GM18511 (cell line): ENCODE results near the gene TRABD2A.
"Not testable (repeated sequence)": the region's sequence is repeated elsewhere in the genome, so short reads cannot be mapped to it uniquely, and the experiment has no call there.

Experiments
- ATAC-seq: cut with Tn5 transposase; IDR thresholded peaks from one replicate; pipeline ENCODE4 v1.9.1; 2021; ENCODE audit warnings: mild to moderate bottlenecking, moderate library complexity; ENCODE audit not compliant: unreplicated experiment

TRABD2A gene, protein sequence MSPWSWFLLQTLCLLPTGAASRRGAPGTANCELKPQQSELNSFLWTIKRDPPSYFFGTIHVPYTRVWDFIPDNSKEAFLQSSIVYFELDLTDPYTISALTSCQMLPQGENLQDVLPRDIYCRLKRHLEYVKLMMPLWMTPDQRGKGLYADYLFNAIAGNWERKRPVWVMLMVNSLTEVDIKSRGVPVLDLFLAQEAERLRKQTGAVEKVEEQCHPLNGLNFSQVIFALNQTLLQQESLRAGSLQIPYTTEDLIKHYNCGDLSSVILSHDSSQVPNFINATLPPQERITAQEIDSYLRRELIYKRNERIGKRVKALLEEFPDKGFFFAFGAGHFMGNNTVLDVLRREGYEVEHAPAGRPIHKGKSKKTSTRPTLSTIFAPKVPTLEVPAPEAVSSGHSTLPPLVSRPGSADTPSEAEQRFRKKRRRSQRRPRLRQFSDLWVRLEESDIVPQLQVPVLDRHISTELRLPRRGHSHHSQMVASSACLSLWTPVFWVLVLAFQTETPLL

DNA sequence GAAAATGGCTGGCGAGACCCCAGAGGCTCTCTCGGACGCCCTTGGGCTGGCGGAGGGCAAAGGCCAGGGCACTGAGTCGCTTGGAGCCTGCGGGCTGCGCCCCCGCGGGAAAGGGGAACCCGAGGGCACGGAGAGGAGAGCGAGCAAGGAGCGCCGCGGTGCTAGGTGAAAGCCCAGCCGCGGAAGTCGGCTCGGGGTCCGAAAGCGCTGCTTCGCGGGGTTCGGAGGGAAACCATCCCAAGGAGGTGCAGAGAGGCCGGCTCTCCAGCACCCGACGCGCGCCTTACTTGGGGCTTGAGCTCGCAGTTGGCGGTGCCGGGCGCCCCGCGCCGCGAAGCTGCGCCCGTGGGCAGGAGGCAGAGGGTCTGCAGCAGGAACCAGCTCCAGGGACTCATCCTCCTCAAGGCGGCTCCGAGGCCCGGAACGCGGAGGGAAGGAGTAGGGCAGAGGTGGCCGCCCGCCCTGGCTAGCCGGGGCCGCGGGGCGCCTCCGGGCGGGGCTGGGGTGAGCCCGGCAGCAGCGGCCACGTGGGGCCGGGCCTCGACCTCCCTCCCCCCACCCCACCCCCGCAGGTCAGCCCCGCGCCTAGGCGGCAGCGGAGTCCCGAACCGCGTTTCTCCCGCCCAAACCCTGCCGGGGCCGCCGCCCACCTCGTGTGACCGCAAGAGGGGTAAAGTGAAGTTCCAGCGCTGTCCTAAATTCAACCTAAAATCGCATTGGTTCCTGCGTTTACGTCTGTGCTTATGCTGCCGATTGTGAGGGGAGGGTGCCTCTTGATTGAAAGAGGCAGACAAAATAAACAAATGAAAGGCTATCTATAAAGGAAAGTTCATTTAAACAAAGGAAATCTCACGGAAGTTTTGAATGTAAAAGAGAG lies at the start of gene TRABD2A:
Gene TRABD2A (minus strand): TSS at position 440 of the 877 bp plus-strand sequence. CDS start 45 bp downstream, at position 395.
- ATAC-seq: peak; percentile 20

DNA sequence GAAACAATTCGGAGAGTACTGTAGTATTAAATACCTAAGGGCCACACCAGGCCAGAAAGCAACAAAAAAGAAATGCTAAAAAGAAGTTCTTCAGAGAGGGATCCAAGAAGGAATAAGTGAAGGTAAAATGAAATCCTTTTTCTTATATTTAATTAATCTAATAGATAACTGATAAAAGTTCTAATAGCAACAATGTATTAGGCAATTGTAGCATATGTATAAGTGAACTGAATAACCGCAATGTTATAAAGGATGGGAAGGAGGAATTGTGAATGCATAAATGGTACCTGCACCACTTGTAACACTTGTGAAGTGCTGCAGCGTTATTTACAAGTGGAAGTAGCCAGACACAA lies 46.4 kb upstream of the TRABD2A start:
- ATAC-seq: no peak

DNA sequence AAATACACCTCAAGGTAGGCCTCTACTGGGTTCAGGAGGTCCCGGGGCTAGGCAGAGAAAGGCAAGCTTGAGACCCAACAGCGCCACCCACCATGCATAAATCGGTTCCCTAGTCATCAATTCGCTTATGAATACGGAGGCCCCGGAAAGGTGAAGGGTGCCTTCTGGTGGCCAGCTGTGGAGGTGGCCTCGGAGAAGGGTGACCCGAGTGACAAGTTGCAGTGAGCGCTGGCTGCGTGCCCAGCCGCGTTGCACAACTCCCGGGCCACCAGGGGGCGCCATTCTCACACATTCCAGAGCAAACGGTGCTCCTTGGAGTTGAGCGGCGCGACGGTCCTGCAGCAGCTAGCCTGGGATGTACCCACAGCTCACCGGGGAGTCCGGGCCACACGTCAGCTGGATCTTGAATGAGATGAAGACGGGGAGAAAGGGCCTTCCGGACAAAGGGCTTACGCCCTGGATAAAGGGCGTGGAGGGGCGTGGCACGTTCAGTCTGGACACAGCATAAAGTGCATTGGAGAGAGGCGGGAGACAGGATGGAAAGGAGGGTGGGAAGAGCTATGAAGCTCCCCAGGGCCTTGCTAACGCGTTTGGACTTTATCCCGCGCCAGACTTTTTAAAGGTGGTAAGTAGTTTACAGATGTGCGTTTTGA lies 45.0 kb upstream of the TRABD2A start:
- ATAC-seq: peak; percentile 76

DNA sequence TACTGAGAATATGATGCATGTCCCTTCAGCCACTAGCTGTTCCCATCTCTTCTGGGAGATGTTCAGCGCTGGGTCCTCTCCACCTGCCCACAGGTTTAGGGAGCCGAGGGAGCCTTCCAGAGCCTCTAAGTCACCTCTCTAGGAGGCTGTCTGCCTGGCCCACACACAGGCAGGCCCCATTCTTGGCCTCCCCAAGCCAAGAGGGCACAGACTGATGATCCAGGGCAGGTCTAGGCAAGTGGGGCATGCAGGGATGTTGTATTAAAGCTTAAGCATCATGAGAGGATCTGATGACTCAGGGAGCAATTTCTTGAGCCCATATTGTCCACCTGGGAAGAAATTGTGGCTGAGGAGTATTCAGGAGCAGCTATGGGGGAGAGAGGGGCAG lies 44.4 kb upstream of the TRABD2A start:
- peak; percentile 13 for ATAC-seq

DNA sequence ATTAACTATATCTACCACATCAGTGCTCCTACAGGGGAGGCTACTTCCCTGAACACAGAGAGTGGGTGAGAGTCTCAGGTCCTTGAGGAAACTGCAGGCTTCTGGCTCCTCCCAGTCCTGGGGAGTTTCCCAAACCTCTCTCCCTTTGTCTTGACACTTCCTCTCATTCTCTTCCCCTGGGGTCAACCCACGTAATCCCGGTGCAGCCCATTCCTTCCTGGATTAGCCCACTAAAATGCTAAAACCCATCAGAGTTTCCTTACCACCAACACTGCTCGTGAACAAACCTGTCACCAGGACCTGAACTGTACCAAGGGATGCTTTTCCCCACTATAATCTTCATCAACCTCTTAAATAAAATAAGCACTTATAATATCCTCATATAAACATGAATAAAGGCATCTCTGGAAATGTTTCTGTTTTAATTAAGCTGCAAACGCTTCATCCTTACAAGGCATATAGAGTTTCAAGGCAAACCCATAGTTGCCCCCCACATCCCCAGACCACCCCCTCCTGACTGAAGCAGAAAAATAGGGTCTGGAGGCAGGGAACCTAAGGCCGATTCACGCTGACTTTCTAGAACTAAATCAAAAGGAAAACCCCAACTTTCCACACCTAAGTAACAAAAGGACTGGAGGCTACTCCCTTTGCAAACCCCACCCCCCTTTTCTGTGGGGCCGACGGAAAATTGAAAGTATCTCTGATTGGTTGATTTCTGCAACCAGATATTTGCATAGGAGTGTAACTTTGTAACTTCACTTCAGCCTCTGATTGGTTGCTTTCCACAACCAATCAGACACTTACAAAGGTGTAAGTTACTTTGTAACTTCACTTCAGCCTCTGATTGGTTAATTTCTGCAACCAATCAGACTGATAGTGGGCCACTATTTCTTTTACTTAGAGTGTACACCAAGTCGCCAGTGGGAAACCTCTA lies 43.6 kb upstream of the TRABD2A start:
- peak; percentile 38 for ATAC-seq

DNA sequence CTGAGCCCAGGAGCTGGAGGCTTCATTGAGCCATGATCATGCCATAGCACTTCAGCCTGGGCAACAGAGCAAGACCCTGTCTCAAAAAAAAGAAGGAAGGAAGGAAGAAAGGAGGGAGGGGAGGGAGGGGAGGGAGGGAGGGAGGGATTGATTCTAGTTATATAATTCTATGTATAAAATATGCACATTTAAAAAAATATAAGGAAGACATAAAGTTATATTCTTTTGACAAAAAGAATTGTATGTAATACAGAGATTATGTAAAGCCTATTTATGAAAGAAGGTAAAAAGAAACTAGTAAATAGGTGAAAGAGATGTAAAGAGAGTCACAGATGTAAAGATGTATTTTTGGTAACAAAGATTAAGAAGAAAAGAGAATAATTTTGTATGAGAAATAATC lies 42.1 kb upstream of the TRABD2A start:
- no peak for ATAC-seq

DNA sequence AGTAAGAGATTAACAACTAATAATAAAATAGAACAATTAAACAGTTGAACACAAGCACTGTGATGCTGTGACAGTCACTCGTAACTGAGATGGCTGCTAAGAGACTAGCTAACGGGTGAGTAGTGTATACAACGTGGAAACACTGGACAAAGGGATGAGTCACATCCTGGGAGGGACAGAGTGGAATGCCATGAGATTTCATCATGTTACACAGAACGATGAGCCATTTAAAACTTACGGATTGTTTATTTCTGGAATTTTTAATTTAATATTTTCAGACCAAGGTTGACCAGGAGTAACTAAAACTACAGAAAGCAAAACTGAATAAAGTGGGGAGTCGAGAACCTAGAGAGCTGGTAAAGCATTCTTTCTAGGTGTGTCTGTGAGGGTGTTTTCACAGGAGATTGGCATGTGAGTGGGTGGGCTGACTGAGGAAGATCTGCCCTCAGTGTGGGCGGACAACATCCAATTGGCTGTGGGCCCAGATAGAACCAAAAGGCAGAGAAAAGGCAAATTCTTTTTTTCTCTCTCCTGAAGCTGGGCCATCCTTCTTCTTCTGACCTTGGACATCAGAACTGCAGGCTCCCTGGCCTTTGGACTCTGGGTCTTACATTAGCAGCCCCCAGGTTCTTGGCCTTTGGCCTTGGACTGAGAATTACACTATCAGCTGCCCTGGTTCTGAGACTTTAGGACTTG lies 39.1 kb upstream of the TRABD2A start:
- peak; percentile 53 for ATAC-seq

DNA sequence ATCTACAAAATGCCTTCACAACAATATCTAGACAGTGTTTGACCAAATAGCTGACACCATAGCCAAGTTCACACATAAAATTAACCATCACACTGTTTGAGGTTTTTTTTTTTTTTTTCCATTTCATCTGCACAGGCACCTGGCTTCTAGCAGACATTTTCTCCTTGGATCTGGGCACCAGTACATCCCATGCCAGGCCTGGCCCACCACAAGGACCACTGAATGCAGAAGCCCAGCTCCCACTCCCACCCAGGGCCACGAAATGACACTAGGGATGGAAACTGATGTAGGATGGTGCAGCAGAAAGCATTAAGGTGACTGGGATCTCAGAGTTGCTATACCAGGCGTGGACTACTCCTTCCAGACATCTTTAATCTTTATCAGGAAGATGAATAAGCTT lies 37.5 kb upstream of the TRABD2A start:
- ATAC-seq: no peak

DNA sequence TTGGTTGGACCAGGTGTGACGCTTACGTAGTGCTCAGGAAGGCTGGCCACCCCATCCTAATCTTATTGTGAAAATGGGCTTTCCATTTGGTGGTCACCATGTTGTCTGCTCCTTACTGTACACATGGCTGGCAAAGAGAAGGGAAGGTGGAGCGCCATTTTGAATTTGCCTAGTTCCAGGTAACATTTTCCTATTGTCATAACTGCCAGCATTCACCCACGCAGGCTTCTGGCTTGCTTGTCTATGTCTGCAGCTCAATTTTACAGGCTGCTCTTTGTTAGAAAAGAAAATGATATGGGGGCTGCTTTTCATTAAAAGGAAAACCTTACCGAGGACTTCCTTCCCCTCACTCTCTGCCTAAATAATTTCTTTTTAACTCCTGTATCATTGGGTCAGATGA lies 36.9 kb upstream of the TRABD2A start:
- ATAC-seq: not testable (repeated sequence)

DNA sequence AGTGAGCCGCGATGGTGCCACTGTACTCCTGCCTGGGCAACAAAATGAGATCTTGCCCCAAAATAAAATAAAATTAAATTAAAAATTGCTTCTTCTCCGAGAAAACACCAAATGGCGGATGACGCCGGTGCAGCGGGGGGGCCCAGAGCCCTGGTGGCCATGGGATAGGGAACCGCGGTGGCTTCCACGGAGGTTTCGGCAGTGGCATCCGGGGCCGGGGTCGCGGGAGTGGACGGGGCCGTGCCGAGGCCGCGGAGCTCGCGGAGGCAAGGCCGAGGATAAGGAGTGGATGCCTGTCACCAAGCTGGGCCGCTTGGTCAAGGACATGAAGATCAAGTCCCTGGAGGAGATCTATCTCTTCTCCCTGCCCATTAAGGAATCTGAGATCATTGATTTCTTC lies 34.8 kb upstream of the TRABD2A start:
- not testable (repeated sequence) for ATAC-seq

DNA sequence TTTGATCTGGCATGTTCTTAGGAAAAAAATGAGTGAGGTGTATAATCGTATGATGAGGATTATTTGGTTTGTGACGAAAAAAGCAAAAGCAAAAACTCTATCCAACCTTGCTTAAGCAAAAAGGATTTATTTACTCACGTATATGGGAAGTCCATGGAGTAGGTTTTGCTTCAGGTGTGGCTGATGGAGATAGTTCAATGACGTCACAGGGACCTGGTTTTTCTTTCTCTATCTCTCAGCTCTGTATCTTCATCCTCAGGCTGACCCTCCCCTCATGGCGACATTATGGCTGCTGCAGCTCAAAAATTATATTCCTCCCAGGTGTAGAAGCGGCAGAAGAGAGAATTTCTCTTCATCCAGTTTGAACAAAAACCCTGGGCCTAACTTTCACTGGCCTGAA lies 33.5 kb upstream of the TRABD2A start:
- no peak for ATAC-seq

DNA sequence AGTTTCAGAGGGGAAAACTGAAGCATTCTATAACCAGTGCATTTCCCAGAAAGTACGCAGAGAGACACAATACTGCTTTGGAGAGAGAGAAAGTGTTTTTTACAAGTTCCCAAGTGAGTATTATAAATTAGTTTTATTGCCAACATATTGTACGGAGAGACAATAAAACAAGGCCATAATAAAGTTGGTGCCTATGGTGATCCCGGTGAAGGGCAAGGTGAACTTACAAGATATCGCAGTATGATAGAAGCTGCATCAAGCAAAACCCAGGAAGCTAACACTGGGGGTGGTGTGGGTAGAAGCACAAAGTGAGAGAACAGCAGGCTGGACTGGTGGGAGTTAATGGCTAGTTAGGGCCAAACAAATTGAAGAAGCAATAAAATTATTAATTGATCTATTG lies 32.1 kb upstream of the TRABD2A start:
- ATAC-seq: no peak

DNA sequence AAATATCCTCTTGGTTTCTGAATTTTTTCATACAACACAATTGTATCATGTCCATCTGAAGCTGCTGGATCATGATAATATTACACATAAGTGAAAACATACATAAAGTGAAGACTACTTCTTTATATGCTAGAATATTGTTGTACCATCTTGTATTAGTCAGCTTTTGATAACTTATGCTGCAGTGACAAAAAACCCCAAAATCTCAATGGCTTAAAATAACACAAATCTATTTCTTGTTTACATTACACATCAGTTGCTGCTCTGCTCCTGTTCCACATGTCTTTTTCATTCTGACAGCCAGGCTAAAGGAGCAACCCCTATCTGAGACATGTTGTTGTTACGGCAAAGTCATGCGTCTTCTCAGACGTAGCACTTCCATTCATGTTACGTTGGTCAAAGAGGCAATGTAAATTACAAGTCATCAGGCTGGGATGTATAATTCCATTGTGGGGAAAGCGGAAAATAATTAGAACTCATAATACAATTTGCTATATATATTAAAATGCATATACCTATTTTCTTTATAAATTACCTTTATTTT lies 30.3 kb upstream of the TRABD2A start:
- ATAC-seq: no peak

DNA sequence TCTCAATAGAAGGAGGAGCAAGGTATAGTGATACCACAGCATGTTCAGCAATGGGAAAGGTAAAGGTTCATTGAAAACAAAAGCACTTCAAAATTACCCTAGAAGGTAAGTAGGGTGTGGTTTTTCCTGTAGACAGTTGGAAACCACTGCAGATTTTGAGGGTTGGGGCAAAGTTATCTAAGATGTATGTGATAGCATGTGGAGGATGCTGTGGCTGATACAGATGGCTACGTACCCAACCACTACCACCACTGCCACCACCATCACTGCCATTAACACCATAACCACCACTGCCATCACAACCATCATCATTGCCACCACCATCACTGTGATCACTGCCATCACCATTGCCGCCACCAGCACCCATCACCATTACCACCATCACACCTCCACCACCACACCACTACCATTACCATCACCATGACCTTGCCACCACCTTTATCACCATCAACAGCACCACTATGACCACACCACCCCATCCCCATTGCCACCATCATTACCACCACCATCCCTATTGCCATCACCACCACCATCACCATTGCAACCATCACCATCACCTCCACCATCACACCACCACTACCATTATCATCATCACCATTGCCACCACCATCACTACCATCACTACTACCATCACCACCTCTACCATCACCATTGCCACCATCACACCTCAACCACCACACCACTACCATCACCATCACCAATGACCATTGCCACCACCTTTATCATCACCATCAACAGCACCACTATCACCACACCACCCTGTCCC lies 28.2 kb upstream of the TRABD2A start:
- ATAC-seq: no peak

DNA sequence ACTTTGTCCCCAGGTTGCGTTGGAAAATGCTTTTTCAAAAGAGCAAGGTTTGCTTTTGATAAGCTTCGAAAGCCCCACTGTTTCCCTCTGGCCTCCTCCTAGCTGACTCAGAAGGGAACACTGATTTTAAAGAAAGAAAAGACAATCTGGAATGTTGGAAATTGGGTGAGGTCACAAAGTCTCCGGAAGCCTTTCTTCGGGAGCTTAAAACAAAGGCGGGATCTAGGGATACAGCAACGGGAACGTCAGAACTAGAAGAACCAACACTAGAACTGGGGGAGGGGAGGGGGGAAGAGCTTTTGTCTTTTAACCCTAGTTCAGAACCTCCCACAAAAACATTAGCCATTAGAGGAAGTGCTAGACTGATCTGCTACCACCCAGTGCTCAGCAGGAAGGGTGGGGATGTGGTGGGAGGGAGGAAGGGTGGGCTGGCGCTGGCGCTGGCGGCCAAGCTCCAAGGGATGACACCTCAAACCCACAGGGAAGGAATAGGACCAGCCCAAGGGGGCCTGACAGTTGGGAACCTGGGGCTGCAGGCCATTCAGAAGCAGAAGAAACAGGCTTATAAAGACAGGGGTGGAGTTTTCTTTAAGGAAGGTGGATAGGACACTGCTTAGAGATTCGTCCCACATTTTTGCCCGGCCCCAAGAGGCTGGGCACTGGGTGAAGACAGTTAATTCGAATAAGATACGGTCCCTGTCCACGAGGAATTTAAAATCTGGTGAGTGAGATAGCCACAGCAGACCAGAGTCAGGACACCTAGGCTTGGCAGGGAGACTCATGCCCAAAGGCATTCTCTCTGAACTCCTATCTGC lies 26.2 kb upstream of the TRABD2A start:
- peak; percentile 44 for ATAC-seq

DNA sequence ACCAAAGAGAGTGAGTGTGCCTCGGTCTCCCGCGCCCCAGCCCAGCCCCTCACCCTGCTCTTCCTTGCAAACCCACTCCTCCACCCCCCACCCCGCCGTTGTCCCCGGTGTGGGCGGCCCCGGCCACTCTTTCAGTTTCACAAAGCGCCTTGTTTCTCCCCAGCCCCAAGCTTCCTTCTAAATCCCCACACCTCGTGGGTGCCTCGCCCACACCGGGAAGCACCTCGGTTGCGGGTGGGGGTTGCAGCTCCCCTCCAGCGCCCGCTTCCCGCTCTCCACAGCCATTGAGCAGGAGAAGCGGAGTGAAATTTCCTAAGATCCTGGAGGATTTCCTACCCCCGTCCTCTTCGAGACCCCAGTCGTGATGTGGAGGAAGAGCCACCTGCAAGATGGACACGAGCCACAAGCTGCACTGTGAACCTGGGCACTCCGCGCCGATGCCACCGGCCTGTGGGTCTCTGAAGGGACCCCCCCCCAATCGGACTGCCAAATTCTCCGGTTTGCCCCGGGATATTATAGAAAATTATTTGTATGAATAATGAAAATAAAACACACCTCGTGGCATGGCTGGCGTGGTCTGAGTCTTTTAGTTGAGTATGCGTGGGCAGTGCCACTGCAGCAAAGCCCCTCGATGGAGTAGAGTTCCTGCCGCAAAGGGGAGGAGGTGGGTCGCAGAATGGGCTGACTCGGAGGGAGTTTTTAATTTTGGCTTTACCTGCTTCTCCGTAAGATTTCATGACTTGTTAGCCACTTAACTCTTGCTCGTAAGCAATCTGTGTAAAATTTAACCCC lies 25.4 kb upstream of the TRABD2A start:
- peak; percentile 42 for ATAC-seq
